ENCODE data around the gene COX7A2. TPM values are rescaled to one million over a fixed set of nuclear protein-coding genes. Genes with fewer than 3 reads are reported as not detected.

COX7A2 gene
- total RNA-seq, 3 donors from 2014 or later (not counting 1 experiment from before 2014, with no cell fraction given), result 161 to 215 (median 166) TPM

DNA sequence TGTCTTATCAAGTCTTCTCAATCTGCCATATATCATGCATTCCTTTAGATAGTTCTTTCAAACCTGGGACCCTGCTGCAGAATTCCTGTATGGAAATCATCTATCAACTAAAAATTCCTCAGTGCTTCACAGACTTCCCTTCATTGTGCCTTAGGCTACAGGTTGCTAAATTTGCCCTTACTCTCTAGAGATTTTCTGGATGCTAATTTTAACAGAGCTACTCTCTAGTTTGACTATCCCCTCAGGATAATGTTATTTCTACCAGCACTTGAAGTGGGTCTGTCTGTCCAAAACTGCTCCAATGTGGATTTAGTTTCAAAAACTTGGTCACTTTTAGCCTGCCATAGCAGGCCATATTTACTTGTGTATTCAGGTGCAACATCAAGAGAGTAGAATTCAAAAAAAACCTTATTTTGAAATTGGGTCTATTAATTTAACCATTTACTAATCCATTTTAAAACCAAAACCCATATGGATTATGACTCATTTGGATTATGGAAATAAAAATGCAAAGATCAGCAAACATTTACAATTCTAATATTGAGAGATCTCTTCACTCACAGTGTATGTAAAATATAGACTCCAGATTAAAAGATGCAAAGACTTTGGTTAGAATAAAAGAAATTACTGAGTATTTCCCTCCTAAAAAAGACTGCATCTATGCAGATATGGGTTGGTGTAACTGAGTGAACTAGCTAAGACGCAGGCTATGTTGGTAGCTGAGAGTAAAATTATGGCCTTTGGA lies 13.9 kb upstream of the COX7A2 start:
- Mint-ChIP-seq H3K27me3 (ENCODE audit: low read depth in 2 of 2) (no peaks in the 10 kb centered on the region), H3K9me3 (no peaks in the 10 kb centered on the region), H3K4me3 (no peak overlapping the region), H3K4me1 (peaks cover 0 to 8% of the 10 kb centered on the region in 2 donors), H3K27ac (no peak overlapping the region), H3K36me3 (no peaks in the 10 kb centered on the region)
- WGBS (ENCODE audit: insufficient coverage), result no CpG with 5 or more reads among the region's 1 CpG
- H3K36me3 ChIP-seq (ENCODE audit: control insufficient read depth, insufficient read depth, low read length), result peaks cover 58% of the 10 kb centered on the region
- no peaks in the 10 kb centered on the region for H3K4me1 ChIP-seq (ENCODE audit: control insufficient read depth, insufficient read depth, low read length)
- intact Hi-C loops (cut with micrococcal nuclease), result no loop called here
- no peak overlapping the region for H3K4me3 ChIP-seq (ENCODE audit: low read length)
- no peak for DNase-seq
- no peaks in the 10 kb centered on the region for H3K9me3 ChIP-seq (ENCODE audit: control insufficient read depth, insufficient read depth, low read length)
- H3K27me3 ChIP-seq (ENCODE audit: control insufficient read depth, insufficient read depth, low read length), result no peaks in the 10 kb centered on the region
- no peak overlapping the region for H3K27ac ChIP-seq (ENCODE audit: low read length)
- TF ChIP-seq CTCF (IDR thresholded peaks at IDR 0.05), result no peak
- no peak for ATAC-seq

GRCh38 chr6:75250552-75250951 lies 7.0 kb upstream of the COX7A2 start:
- H3K27ac ChIP-seq (ENCODE audit: low read length), result no peak overlapping the region
- no peak for ATAC-seq
- TF ChIP-seq CTCF (IDR thresholded peaks at IDR 0.05), result no peak
- H3K9me3 ChIP-seq (ENCODE audit: control insufficient read depth, insufficient read depth, low read length), result no peaks in the 10 kb centered on the region
- Mint-ChIP-seq H3K27ac (no peak overlapping the region), H3K36me3 (no peaks in the 10 kb centered on the region), H3K4me3 (no peak overlapping the region), H3K27me3 (ENCODE audit: low read depth in 2 of 2) (peaks cover 12% of the 10 kb centered on the region in 2 donors), H3K4me1 (no peaks in the 10 kb centered on the region), H3K9me3 (no peaks in the 10 kb centered on the region)
- no peaks in the 10 kb centered on the region for H3K27me3 ChIP-seq (ENCODE audit: control insufficient read depth, insufficient read depth, low read length)
- peaks cover 12% of the 10 kb centered on the region for H3K36me3 ChIP-seq (ENCODE audit: control insufficient read depth, insufficient read depth, low read length)
- 82% methylated on average over 2 of the region's 2 CpGs for WGBS (ENCODE audit: insufficient coverage)
- no peak for DNase-seq
- H3K4me3 ChIP-seq (ENCODE audit: low read length), result no peak overlapping the region
- no peaks in the 10 kb centered on the region for H3K4me1 ChIP-seq (ENCODE audit: control insufficient read depth, insufficient read depth, low read length)
- intact Hi-C loops (cut with micrococcal nuclease), result no loop called here

DNA sequence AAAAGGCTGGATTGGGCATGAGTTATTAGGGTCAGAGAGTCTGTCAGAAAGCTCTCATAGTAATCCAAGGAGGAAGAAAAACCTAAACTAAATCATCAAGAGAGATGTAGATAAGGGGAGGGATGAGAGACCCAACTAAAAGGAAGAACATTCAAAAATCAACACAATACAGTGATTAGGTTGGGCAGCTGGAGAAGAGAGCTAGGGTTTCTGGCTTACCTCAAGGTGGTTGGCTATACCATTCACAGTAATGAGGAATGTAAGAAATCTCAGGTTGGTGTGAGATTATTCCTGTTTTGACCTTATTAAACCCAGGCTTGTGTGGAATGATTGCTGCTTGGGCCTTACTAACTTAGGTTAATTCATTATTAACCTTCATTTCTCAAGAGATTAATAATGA lies 6.2 kb upstream of the COX7A2 start:
- Mint-ChIP-seq H3K9me3 (no peaks in the 10 kb centered on the region), H3K4me3 (no peak overlapping the region)

More for the DNA sequence above, 6.2 kb upstream of the COX7A2 start:
- intact Hi-C loops (cut with micrococcal nuclease), result loop anchor here (10.0 kb wide), 1 partner anchor 355 kb away; the partner anchor contains the start of gene SENP6
- Mint-ChIP-seq H3K4me1 (peaks cover 0 to under 1% of the 10 kb centered on the region in 2 donors), H3K27me3 (ENCODE audit: low read depth in 2 of 2) (peaks cover 15 to 16% of the 10 kb centered on the region in 2 donors), H3K36me3 (no peaks in the 10 kb centered on the region), H3K27ac (no peak overlapping the region)
- Histone ChIP-seq H3K36me3 (ENCODE audit: control insufficient read depth, insufficient read depth, low read length) (peaks cover 6% of the 10 kb centered on the region), H3K27ac (ENCODE audit: low read length) (no peak overlapping the region), H3K4me3 (ENCODE audit: low read length) (no peak overlapping the region), H3K9me3 (ENCODE audit: control insufficient read depth, insufficient read depth, low read length) (no peaks in the 10 kb centered on the region), H3K4me1 (ENCODE audit: control insufficient read depth, insufficient read depth, low read length) (no peaks in the 10 kb centered on the region), H3K27me3 (ENCODE audit: control insufficient read depth, insufficient read depth, low read length) (no peaks in the 10 kb centered on the region)
- no peak for DNase-seq
- ATAC-seq, result no peak
- no peak for TF ChIP-seq CTCF (IDR thresholded peaks at IDR 0.05)

All from natural killer cell (primary cell).